Heart right ventricle (tissue), 16 donors: Measurements from ENCODE around the gene SGIP1. TPM values are rescaled to one million over a fixed set of nuclear protein-coding genes. Genes with fewer than 3 reads are reported as not detected.
A peak's percentile ranks its signal among the peaks of the same experiment; 100 is the strongest.

Experiments used
- ATAC-seq, 8 donors: fragments of 200-7000 bp; cut with Tn5 transposase; one replicate each; pipeline ENCODE4 v1.9.1; 2020; ENCODE audit warnings: mild to moderate bottlenecking in 8 of 8, moderate library complexity in 8 of 8, moderate number of reproducible peaks in 1 of 8
- DNase-seq, 2 donors: peaks; one replicate each; pipeline ENCODE4 v3.0.0-alpha.2; 2020
- H3K27ac ChIP-seq, 10 donors: fragments of 200-600 bp; sonication (generic) in 2 of 10; one replicate each; pipeline versions ENCODE4 v1.5.0 to v1.8.0; 2020 to 2022; ENCODE audit warnings: mild to moderate bottlenecking in 3 of 10
- H3K27me3 ChIP-seq, 7 donors: fragments of 200-600 bp; one replicate each; pipeline ENCODE4 v1.8.0; 2021 to 2022; ENCODE audit warnings: mild to moderate bottlenecking in 2 of 7
- H3K36me3 ChIP-seq, 9 donors: fragments of 200-600 bp; sonication (generic) in 1 of 9; one replicate each; pipeline versions ENCODE4 v1.5.0 to v1.8.0; 2020 to 2022; ENCODE audit warnings: mild to moderate bottlenecking in 2 of 9
- H3K4me1 ChIP-seq, 9 donors: fragments of 200-600 bp; sonication (generic) in 1 of 9; one replicate each; pipeline versions ENCODE4 v1.5.0 to v1.8.0; 2020 to 2022; ENCODE audit warnings: mild to moderate bottlenecking in 4 of 9
- H3K4me3 ChIP-seq, 10 donors: fragments of 200-600 bp; sonication (generic) in 2 of 10; one replicate each; pipeline versions ENCODE4 v1.5.0 to v1.8.0; 2020 to 2022; ENCODE audit warnings: mild to moderate bottlenecking in 7 of 10, moderate library complexity in 2 of 10
- H3K9me3 ChIP-seq, 11 donors: fragments of 200-600 bp in 10 of 11; sonication (generic) in 2 of 11; one replicate each; pipeline versions ENCODE4 v1.5.0 to v1.8.0; 2013 to 2022; ENCODE audit warnings: mild to moderate bottlenecking in 2 of 11, control low read depth in 1 of 11, moderate library complexity in 1 of 11
- CTCF ChIP-seq, 9 donors: fragments of 200-600 bp; sonication (generic) in 2 of 9; IDR thresholded peaks; one replicate each; pipeline versions ENCODE4 v1.5.0 to v1.8.0; 2021 to 2022; ENCODE audit warnings: antibody characterized with exemption in 9 of 9, mild to moderate bottlenecking in 5 of 9, moderate library complexity in 1 of 9
- WGBS, 2 donors: extraction: QIAGEN DNeasy Blood & Tissue Kit; methylation state at CpG; one replicate each; pipeline ENCODE4 v1.1.7; 2013; ENCODE audit warnings: inconsistent platforms in 1 of 2; 5-methylcytosine and 5-hydroxymethylcytosine counted together
- intact Hi-C, 10 donors: fragments of 100-400 bp; cut with DNase I; formaldehyde crosslinking; loops; one replicate each; pipeline versions ENCODE4 v1.11.1 to v1.14.2; 2022
- polyA plus RNA-seq, 2 donors: library from polyadenylated mRNA; stranded (reverse); fragments of 200-250 nt; gene quantifications; one replicate each; pipeline ENCODE4 v1.2.3, GENCODE V29; 2013
- total RNA-seq, 10 donors: library from RNA; stranded (reverse); fragmentation: NEBNext Ultra II Directional in 3 of 10; extraction: Animal tissue kit (Norgen Biotek cat#: 25700) in 3 of 10; gene quantifications; one replicate each; pipeline versions ENCODE4 v1.2.1 to v1.2.4, GENCODE V29; 2021 to 2023
- donor health status: Arrhythmogenic right ventricular cardiomyopathy.
- donor health status: ischemic (EF 13 %, LVEDD 7.1; RV severe dilation, severe dysfunction).
- donor health status: healthy with polysubstance abuse.
- donor health status: DM: no; HTN: yes; CAD: no.
- donor health status: DM: no; HTN: no; CAD: no.
- donor health status: ischemic (EF 25% LVEDD 6.9; RV normal size, moderate dysfunction).
- donor health status: ischemic (EF 25% LVEDD 5.7; RV mildly dilated, moderate dysfunction).
- donor health status: healthy.
- donor health status: DM: yes; HTN: yes; CAD: no.
- donor health status: Ischemic cardiomyopathy.
- donor health status: ischemic (EF 35%, LVEDD 5.7; RV mildly dilated, moderate dysfunction).
- donor health status: nonischemic (EF 11% LVEDD 7.7; RV severe dilation, severe dysfunction).
- donor health status: DM: yes; HTN: yes; CAD: no.
- donor health status: PGD.
- donor health status: ischemic (EF 29% LVEDD 5.4; RV normal size, mild dysfunction).
- donor health status: nonischemic (EF 23%, LVEDD 6.1; RV moderate dilation, normal function).

SGIP1 gene
- total and polyA plus RNA-seq, 12 donors: 1.6 to 19.6 (median 4.9) TPM

- Histone ChIP-seq H3K27ac (peak overlapping the region; percentile 55 to 83 (median 76)), H3K4me3 (no peak overlapping the region), H3K27me3 (no peaks in the 10 kb centered on the region), H3K36me3 (no peaks in the 10 kb centered on the region), H3K4me1 (peaks cover 7 to 79% (median 33%) of the 10 kb centered on the region in 9 donors), H3K9me3 (no peaks in the 10 kb centered on the region)
- no peak for TF ChIP-seq CTCF (IDR thresholded peaks at IDR 0.05)
- ATAC-seq: peak; percentile 94 to 98 (median 97)
- intact Hi-C loops: loop anchor here in 1 of 10 donors (5.0 kb wide), 1 partner anchor 64 kb away; no protein-coding TSS in a partner anchor
- 19 to 30% methylated on average over 8 of the region's 8 CpGs for WGBS, 2 donors
- DNase-seq: peak; percentile 60 to 91
These were observed 9.1 kb downstream of the SGIP1 start for GRCh38 chr1:66542811-66543767.

DNA sequence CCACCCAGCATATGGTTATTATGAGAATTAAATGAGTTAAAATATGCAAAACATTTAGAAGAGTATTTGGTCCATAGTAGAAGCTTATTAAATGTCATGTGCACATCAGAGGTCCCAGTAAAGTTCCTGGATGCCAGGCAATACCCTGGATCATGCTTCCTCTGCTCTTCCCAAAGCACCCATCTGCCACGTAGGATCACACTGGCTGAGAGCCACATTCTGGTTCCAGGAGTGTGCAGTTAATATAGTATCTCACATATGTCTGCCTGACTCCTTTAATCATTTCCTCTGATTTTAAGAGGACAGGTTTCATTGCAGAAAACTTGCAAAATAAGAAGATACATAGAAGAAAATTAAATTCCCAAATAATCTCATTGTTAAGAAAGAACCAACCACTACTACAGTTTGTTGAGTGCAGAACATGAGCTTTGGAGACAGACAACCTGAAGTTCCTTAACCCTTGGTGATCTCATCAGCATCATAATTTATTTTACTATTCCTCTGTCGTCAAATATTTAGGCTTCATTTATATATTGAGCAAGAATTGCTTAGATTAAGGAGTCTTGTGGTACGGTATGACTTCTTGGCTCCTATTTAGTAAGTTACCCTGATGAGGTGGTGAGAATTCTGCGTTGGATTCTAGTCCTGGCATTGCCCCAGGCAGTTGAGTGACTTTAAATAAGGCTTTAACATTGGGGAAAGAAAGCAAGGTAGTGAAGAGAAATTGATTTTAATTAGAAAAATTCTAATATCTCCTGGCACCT is 12.3 kb downstream of the SGIP1 start:
- Histone ChIP-seq H3K4me3 (no peak overlapping the region), H3K27ac (no peak overlapping the region), H3K9me3 (no peaks in the 10 kb centered on the region), H3K4me1 (peaks cover 7 to 55% (median 26%) of the 10 kb centered on the region in 9 donors), H3K27me3 (no peaks in the 10 kb centered on the region), H3K36me3 (no peaks in the 10 kb centered on the region)
- WGBS, 2 donors: 38 to 52% methylated on average over 4 of the region's 4 CpGs
- DNase-seq (no peak), ATAC-seq (no peak)
- intact Hi-C loops: no loop called here
- TF ChIP-seq CTCF (IDR thresholded peaks at IDR 0.05): no peak

DNA sequence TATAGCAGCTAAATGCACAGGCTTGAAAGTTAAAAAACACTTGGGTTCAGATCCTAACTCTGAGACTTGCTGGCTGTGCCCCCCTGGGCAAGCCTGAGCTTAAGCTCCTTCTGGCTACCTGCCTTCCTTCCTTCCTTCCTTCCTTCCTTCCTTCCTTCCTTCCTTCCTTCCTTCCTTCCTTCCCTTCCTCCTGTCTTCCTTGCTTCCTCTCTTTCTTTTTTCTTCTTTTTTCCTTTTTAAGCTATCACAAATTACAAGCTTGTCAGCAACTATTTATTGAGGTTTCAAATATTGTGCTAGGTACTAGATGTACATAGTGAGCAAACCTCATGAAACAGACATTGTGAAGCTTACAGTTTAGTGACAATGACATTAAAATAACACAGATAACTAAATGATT is 15.1 kb downstream of the SGIP1 start:
- ATAC-seq (no peak), DNase-seq (no peak)
- no peaks in the 10 kb centered on the region for H3K27me3 ChIP-seq
- intact Hi-C loops: no loop called here
- H3K36me3 ChIP-seq: peaks cover 0 to 6% (median 0%) of the 10 kb centered on the region in 9 donors
- no peak overlapping the region for H3K4me3 ChIP-seq
- TF ChIP-seq CTCF (IDR thresholded peaks at IDR 0.05): no peak
- H3K27ac ChIP-seq: no peak overlapping the region
- H3K4me1 ChIP-seq: peaks cover 2 to 43% (median 16%) of the 10 kb centered on the region in 9 donors
- H3K9me3 ChIP-seq: no peaks in the 10 kb centered on the region

DNA sequence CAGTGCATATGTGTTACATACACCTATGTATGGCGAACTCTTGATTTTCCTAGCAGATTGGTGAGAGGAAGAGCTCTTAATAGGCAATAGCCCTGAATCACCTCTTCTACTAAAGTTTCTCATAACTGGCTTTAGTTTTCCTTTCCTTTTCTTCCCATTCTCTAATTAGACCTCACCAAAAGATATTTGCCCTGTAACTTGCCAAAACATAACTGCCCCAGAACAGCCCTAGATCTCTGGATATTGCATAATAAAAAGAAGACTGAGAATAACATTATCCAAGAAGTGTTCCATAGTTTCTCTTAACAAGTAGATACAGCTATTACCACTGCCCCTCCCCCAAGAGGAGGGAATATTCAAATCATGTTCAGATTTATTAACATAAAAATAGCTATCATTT is 16.3 kb downstream of the SGIP1 start:
- ATAC-seq (no peak), DNase-seq (no peak)
- no peak for TF ChIP-seq CTCF (IDR thresholded peaks at IDR 0.05)
- no peak overlapping the region for H3K4me3 ChIP-seq
- H3K27me3 ChIP-seq: no peaks in the 10 kb centered on the region
- intact Hi-C loops: no loop called here
- H3K9me3 ChIP-seq: no peaks in the 10 kb centered on the region
- H3K27ac ChIP-seq: no peak overlapping the region
- H3K36me3 ChIP-seq: peaks cover 0 to 8% (median 0%) of the 10 kb centered on the region in 9 donors
- 98 to 100% methylated on average over 1 of the region's 1 CpG for WGBS, 2 donors
- H3K4me1 ChIP-seq: peaks cover 0 to 30% (median 8%) of the 10 kb centered on the region in 9 donors
